GM19099 (cell line): ENCODE data around the gene VSIG2.
A peak's percentile ranks its signal among the peaks of the same experiment; 100 is the strongest.

Experiments
- POLR2A ChIP-seq: IDR thresholded peaks from 3 replicates; pipeline ENCODE4 v1.6.1; 2011; ENCODE audit warnings: low read depth; ENCODE audit not compliant: insufficient read length; ENCODE audit errors: extremely low read depth

Gene VSIG2

DNA sequence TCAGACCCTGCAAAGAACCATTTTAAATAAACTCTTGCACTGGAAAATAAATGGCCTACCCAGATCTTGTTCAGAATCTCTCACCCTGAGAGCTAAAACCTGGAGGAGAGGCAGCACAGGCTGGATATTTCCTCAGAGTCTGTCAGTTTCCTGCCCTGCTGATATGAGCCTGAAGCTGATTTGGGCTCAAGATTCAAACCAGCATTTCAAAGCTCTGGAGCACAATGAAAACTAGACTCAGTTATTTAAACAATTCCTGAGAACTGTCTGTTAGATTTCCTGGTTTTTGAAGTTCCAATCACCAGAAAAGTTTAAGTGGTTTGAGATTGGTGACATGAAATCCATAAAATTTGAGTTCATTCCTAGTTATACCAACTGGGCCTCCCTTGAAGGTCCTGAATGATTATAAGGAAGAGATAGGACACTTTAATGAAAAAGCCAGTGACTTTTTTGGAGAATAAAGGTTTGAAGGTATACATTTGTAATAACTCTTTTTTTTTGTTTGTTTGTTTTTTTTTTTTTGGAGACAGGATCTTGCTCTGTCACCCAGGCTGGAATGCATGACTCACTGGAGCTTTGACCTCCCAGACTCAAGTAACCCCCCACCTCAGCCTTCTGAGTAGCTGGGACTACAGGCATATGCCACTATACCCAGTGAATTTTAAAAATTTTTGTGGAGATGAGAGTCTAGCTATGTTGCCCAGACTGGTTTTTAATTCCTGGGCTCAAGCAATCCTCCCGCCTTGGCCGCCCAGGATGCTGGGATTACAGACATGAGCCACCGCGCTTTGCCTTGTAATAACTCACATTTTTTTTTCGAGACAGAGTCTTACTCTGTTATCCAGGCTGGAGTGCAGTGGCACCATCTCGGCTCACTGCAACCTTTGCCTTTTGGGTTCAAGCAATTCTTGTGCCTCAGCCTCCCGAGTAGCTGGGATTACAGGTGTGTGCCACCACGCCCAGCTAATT lies 18.0 kb upstream of the VSIG2 start:
- no peak for TF ChIP-seq POLR2A

DNA sequence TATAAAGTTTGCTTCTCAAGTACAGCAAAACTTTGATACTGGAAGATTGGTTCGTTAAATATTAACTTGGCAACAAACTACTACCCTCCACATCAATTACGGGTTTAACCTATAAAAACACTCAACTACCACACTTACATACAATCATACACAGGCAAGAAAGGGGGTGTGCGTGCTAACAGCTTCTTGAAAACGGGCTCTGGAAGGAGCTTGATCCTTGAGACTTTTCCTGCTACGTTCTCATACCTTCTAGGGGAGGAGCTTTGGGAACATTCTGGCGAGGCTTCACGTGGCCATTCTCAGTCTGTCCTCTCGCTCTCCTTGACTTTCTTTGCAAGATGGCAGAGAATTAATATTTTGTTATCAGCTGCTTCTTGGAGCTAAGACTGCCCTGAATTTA lies 16.9 kb upstream of the VSIG2 start:
- no peak for TF ChIP-seq POLR2A

DNA sequence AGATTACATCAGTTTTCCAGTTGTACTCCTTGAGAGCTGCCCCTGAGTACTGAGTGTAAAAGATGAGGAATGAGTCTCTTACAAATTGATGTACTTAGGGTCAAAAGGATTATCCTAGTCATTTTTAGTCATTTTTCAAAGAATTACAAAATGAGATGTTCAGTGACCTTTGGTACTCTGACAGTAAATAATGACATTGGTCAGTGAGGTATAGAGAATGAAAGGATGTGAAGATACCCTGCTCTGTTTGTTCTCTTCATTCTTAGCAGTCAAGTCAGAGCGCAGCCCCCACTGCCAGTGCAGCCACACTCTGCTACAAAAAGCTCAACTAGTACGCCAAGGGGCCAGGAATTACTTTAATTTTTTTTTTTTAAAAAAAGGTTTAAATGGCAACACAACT lies 14.1 kb upstream of the VSIG2 start:
- TF ChIP-seq POLR2A, result no peak

DNA sequence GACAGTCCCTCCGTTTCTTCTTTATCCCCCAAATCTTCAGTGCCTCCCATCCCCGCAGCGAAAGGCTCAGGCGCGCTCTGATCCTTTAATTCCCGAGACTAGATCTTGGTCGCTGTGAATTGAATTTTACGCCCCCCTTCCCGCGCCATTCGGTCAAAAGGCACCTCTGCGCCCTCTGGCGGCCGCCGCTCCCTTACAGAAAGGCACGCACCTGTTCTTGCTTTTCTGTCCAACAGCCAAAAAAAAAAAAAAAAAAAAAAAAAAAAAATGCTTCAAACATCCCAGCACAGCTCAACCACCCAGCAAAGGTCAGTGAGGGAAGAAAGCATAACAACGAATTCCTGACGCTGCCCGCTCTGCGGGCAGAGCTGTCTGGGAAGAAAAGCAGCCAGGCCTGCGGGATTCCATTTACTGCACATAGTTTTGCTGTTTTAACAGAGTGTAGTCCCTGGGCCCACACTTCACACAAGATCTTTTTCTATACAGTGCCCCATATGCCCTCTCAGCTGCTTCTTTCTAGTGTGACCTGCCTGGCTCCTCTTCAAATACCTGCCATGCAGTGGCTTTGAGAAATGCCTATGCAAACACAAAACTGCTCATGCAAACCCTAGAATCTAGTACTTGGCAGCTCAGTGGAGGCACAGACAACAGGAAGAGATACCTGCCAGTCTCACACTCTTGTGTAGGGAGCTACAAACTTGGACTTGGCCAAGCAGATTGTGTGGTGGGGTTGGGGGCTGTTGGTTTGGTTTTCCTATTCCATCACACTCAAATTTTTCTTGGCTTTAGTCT lies 11.3 kb upstream of the VSIG2 start:
- TF ChIP-seq POLR2A, result no peak

DNA sequence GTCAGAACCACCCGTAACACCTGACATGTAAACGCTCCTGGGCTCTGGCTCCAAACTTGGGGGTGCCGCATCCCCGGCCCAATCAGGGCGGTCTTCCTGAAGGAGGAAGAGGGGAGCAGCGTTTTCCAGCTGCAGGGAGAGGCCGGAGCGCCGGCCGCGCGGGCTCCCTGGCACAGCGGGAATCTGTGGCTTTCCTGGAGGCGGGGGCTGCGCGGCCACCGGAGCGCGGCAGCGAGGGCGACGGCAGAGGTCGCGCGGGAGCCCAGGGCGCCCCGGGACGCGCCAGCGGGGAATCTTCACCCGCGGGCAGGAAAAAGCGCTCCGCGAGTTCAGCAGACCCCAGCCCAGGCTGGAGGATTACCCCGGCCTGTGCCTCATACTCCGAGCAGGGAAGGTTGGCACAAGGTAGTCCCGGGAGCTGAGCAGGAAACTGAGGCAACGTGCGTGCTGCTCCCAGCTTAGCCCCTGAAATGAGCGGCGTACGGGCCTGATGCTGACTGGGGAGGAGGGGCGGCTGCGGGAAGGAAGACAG lies 10.6 kb upstream of the VSIG2 start:
- TF ChIP-seq POLR2A, result no peak

DNA sequence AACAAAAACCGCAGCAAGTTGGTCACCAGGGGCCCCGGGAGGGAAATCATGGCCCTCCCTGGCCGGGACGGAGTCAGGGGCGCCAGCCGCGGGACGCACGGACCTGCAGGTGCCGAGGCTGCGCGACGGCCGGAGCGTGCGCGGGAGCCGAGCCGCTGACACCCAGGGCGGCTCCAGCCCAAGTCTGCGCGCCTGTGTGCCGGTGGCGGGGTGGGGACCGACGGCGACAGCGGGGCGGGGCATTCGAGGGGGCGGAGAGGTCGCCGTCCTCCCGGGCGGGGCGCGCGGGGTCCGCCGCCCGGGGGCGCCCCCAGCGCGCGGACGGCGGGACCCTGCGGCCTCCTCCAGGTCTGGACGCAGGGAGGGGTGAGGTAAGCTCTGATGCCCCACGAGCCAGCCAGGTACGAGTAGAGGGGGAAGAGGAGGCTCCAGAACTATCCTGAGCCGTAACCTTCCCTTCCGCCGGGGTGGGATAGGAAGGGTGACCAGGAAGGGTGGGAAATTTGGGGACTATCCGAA lies 10.1 kb upstream of the VSIG2 start, which contains the start of gene ESAM:
Gene ESAM, minus strand, starts transcription at position 186 of the 519 bp plus-strand sequence. Its CDS starts 136 bp downstream, at position 50.
- TF ChIP-seq POLR2A, result peak; percentile 98

DNA sequence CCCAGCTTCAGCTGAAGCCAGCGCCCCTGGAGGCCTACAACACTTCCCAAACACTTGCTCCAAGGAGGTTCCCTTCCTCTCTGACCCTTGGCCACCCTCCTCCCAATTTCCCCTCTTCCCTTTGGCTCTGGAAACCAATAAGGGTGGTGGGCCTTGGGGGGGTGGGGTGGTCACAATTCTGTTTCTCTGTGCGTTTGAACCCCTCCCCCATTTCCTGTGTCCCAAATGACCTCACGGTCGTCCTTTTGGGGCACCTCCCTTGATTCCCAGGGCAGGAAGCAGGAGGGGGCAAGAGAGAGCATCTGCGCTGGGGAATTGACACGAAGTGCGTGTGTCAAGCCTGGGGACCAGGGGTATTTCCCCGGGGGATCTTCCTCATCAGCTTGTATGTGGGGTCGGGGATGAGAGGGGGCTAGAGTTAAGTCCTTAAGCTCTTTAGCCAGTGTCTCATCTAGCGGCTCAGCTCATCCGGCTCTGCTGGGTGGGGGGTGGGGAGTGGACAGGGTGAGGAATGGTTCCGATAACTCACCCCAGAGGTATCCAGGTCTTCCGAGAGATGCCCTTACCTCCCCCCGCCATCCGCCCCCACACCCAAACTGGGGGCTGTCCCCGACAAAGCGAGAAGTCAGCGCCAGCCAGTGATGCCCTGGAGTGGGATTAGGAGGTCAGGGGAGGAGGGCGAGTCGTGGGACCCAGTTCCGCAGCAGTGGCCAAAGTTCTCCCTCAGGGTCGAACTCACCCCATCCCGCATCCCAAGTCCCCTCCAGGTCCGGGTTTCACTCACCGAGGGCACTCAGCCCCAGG lies 9.4 kb upstream of the VSIG2 start:
- no peak for TF ChIP-seq POLR2A

DNA sequence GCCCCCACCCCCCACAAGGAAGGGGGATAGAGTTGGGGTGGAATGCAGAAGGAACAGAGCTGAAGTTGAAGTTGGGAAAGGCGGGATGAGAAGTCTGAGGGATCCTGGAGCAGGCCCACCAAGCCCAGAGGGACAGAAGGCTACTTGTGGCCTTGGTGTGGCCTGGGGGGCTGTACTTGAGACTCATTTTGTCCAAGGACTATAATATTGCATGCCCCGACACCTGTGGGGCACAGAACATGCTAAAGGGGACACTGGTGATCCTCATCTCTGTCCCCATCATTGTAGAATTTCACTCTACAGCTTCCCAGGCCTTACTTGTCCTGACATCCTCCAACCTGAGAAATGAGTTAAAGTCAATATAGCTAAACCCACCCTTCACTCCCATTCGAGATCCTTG lies 8.8 kb upstream of the VSIG2 start:
- no peak for TF ChIP-seq POLR2A

DNA sequence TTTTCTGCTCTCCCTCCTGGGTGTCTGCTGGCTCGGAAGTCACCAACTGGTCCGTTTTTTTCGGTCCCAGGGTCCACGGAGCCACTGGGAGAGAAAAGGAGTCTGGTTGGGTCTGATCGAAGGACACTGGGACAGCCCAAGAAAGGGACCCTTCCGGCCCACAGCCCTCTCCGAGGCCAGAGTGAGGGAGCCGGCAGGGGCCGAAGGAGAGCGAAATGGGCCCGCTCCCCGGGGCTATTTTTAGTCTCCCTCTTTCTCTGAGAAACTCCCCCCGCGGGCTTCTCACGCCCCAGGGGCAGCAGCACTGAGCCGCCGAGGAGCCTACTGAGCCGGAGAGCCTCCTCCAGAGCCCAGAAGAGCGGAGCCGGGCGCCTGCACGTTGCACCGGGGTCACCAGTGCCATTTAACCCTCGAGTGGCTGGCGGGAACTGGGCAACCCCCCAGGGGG lies 8.2 kb upstream of the VSIG2 start:
- TF ChIP-seq POLR2A, result peak; percentile 52

DNA sequence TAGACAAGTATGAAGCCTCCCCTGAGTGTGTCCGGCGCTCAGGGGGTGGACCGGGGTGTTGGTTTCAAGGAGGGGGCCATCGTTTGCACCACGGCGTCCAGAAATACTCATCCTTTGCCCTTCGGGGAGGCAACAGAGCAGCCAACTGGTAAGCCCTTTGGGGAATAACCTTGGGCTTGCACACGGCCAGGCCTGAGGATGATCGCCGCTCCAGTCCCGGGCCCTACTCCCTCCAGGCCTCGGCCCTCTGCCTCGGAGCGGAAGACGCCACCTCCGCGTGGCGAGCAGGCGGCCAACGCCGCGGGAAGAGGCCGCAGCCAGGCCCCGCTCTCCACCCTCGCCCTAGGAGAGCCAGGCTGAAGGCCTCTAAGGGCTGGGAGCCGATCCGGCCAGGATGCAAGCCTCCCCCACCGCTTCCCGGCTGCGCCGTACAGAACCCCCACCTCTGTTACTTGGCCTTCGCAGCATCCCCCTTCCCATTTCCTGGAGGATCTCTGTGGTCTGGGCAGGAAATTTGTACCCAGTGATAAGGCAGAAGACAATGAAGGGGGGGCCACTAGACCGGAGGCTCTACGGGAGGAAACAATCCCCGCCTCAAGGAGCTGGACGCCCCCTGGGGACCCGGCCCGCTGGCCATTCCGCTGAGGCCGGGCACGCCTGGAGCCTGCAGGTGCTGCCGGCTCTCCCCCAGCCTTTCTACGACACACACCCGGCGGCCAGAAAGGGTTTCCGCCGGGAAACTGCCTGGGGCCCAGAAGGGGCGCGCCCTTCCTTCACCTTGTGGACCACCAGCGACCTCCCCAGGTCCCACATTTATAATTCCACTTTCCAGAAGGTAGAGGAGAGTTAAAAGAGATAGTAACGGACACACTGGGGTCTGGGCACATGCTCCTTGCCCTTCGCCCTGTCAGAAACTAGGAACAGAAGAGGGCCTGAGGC lies 7.5 kb upstream of the VSIG2 start:
- TF ChIP-seq POLR2A, result no peak

DNA sequence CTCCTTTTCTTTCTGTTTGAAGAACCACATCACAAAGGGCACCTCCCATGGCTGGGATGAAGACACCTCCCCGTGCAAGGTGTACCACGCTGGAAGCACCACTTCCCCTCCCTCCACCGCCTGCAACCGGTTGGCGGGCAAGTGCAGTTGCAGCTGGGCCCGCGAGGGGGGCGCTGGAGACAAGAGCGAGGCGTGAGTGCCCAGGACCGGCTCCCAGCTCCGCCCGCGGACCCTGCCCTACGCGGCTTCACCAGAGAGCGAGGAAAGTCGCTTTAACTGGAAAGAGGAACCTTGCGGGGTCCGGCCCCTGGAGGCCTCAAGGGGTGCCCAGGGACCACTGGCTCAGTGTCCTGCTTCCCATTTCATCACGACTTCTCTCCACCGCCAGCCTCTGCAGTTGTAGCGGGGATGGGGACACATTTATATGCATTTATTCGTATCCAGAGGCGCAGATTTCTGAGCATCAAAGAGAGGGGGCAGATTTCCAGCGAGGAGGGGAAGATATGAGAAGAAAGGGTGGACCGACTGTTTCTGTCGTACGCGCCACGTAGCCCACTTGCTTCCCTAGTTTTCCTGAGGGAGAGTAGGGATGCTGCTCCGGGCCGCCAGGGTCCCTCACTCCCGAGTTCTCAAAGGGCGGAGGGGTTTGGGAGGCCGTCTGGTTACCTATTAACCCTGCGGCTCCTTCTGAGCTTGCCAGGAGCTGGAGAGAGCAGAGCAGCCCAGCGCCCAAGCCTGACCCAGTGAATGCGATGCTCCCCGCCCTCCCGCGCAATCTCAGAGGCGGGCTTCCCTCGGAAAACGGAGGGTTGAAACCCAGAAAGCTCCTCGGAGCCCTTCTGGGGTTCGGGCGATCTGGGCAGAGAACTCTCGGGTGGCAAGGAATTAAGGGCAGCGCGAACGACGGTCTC lies 6.6 kb upstream of the VSIG2 start:
- no peak for TF ChIP-seq POLR2A

DNA sequence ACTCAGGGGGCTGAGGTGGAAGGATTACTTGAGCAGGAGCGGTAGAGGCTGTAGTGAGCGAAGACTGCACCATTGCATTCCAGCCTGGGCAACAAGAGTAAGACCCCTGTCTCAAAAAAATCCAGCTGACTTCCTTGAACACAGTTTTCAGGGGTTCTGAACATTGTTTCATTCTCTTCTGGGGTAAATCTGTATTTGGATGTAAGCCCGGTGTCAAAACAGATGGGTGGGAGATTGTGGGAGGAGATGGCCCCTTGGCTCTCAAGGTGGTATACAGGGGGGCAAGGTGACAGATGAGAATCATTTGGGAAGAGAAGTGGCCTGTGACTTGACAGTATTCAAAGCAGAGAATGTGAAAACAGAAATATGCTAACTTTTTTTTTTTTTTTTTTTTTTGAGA lies 5.3 kb upstream of the VSIG2 start:
- no peak for TF ChIP-seq POLR2A
